Retina (tissue), 1 donor: ENCODE measurements around the gene EXOC4.

Experiments used
- DNase-seq: peaks from one replicate; pipeline ENCODE4 v3.0.0-alpha.2; 2016

EXOC4 gene

DNA sequence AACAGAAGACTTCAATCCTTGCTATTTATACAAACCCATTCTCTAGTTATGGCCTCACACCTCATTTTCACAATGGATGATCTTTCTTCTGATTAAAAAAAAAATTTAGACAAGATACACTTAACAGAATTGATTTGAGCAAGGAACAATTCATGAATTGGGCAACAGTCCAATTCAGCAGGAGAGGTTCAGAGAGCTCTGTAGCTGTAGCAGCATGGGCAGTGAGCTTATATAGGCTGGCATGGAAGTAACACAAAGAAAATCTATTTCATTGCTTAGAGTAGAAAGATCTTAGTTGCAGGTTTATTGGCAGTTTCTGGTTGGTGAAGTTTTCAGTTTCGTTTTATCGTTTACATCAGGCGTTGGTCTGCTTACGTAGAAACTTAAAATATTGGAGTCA, 851.3 kb downstream of the EXOC4 start:
- DNase-seq = no peak

DNA sequence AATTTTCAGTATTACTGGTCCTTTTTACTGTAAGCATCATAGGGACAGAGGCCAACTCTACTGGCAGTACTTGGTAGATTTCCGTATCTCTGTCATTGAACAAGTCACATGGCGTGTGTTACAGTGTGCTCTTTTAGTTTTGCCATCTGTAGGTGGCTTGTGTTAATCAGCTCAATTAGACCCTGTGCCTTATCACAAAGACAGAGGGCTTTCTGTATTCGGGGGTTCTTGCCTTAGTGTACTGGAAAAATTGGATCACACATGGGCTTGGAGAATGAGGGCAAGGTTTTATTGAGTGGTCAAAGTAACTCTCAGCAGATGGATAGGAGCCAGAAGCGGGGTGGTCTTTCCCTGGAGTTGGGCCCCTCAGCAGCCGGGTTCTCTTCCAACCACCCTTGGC, 853.0 kb downstream of the EXOC4 start:
- DNase-seq = no peak

DNA sequence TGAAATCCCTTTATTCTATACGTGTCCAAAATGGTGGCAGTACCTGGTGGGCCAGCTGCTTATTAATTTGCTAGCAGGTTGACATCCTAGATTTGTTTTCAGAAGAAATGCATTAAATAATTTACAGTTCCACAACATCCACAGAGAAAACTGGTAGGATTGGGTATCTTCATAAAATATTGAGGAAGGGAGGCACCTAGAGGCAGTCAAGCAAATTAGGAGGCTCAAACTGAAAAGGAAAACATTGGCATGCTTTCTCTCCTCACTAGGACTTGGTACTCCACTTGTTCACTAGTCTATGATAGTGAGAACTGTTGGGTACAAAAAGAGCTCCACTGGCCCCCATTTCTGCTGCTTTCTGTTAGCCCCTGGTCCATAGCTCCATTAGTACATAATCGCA, 855.9 kb downstream of the EXOC4 start:
- DNase-seq = no peak

GRCh38 chr7:134113655-134114054, 860.8 kb downstream of the EXOC4 start:
- DNase-seq = no peak

GRCh38 chr7:134114992-134115391, 862.1 kb downstream of the EXOC4 start:
- no peak for DNase-seq
